CD8-positive, alpha-beta memory T cell (primary cell): ENCODE measurements around the gene SSR1. TPM values are rescaled to one million over a fixed set of nuclear protein-coding genes. Genes with fewer than 3 reads are reported as not detected.
"Not testable (repeated sequence)": the region's sequence is repeated elsewhere in the genome, so short reads cannot be mapped to it uniquely, and the experiment has no call there.

Experiments
- CTCF ChIA-PET: fragments of 350-600 bp; sonication (Branson Sonifier 250); formaldehyde crosslinking; loops from one replicate; lab custom pipeline; 2021; ENCODE audit warnings: antibody characterized with exemption; lab: Charles Lee
- POLR2A ChIA-PET: fragments of 350-600 bp; sonication (Branson Sonifier 250); formaldehyde crosslinking; loops from one replicate; lab custom pipeline; 2021; ENCODE audit warnings: antibody characterized with exemption; lab: Charles Lee
- DNase-seq, 5 donors: peaks; one replicate each; pipeline versions ENCODE4 v3.0.0 to v3.0.0-alpha.2; 2020 to 2022; ENCODE audit warnings: mixed read lengths in 1 of 5
- H3K27ac ChIP-seq: one replicate; pipeline ENCODE4 v1.7.0; 2013; ENCODE audit warnings: low read depth, mild to moderate bottlenecking, low read length, moderate library complexity
- H3K27me3 ChIP-seq: 2 replicates; pipeline ENCODE4 v1.7.0; 2013; ENCODE audit warnings: low read length, mild to moderate bottlenecking; ENCODE audit not compliant: insufficient read depth, poor library complexity, severe bottlenecking
- H3K36me3 ChIP-seq: 2 replicates; pipeline ENCODE4 v1.7.0; 2013; ENCODE audit warnings: mild to moderate bottlenecking, low read length, moderate library complexity; ENCODE audit not compliant: insufficient read depth
- H3K4me1 ChIP-seq: 2 replicates; pipeline ENCODE4 v1.7.0; 2013; ENCODE audit warnings: mild to moderate bottlenecking, low read length, moderate library complexity; ENCODE audit not compliant: insufficient read depth
- H3K4me3 ChIP-seq: 2 replicates; pipeline ENCODE4 v1.7.0; 2013; ENCODE audit warnings: mild to moderate bottlenecking, low read length
- H3K9me3 ChIP-seq: 2 replicates; pipeline ENCODE4 v1.7.0; 2013; ENCODE audit warnings: mild to moderate bottlenecking, low read length
- H3K27ac Mint-ChIP-seq, 8 donors: one replicate each; pipeline ENCODE4 v1.8.0; 2020 to 2021; ENCODE audit warnings: mixed read lengths in 8 of 8, mild to moderate bottlenecking in 6 of 8, inconsistent platforms in 3 of 8, moderate library complexity in 3 of 8
- H3K27me3 Mint-ChIP-seq, 2 donors: one replicate each; pipeline ENCODE4 v1.8.0; 2020 to 2021; ENCODE audit warnings: mixed read lengths in 2 of 2, mild to moderate bottlenecking in 1 of 2, moderate library complexity in 1 of 2
- H3K36me3 Mint-ChIP-seq, 3 donors: one replicate each; pipeline ENCODE4 v1.8.0; 2020 to 2021; ENCODE audit warnings: mixed read lengths in 3 of 3, inconsistent platforms in 1 of 3, mild to moderate bottlenecking in 1 of 3
- H3K4me1 Mint-ChIP-seq, 3 donors: one replicate each; pipeline ENCODE4 v1.8.0; 2020 to 2021; ENCODE audit warnings: mixed read lengths in 3 of 3, inconsistent platforms in 1 of 3, mild to moderate bottlenecking in 1 of 3
- H3K4me3 Mint-ChIP-seq, 7 donors: one replicate each; pipeline ENCODE4 v1.8.0; 2020 to 2021; ENCODE audit warnings: mixed read lengths in 7 of 7, mild to moderate bottlenecking in 6 of 7, moderate library complexity in 4 of 7, inconsistent platforms in 2 of 7
- H3K9me3 Mint-ChIP-seq, 5 donors: one replicate each; pipeline ENCODE4 v1.8.0; 2020 to 2022; ENCODE audit warnings: mixed read lengths in 5 of 5, mild to moderate bottlenecking in 3 of 5, moderate library complexity in 2 of 5, inconsistent platforms in 1 of 5
- polyA plus RNA-seq: library from polyadenylated mRNA; unstranded; fragments of 300-500 nt; fragmentation: Illumina TruSeq; gene quantifications from one replicate; pipeline ENCODE4 v1.2.3, GENCODE V29; 2021
- total RNA-seq, 2 experiments: library from RNA; stranded (reverse); gene quantifications; one replicate each; pipeline ENCODE4 v1.2.3, GENCODE V29; 2021

SSR1 gene
- total and polyA plus RNA-seq, 3 experiments from 2014 or later = 153 to 178 (median 165) TPM

- ChIA-PET POLR2A (no interaction called here), CTCF (no interaction called here)
- H3K27me3 ChIP-seq = no peaks in the 10 kb centered on the region
- no peak overlapping the region for H3K27ac ChIP-seq
- Mint-ChIP-seq H3K4me3 (no peak overlapping the region), H3K27me3 (peaks cover 9% of the 10 kb centered on the region in 2 donors), H3K4me1 (peaks cover under 1% of the 10 kb centered on the region in 3 donors), H3K27ac (no peak overlapping the region), H3K9me3 (peaks cover 0 to 3% (median 2%) of the 10 kb centered on the region in 5 donors), H3K36me3 (peaks cover 0 to 16% (median 2%) of the 10 kb centered on the region in 3 donors)
- DNase-seq = no peak
- H3K4me1 ChIP-seq = no peaks in the 10 kb centered on the region
- H3K4me3 ChIP-seq = no peak overlapping the region
- H3K36me3 ChIP-seq = no peaks in the 10 kb centered on the region
- H3K9me3 ChIP-seq = no peaks in the 10 kb centered on the region
These were observed 42.4 kb downstream of the SSR1 start for GRCh38 chr6:7270320-7271204.

DNA sequence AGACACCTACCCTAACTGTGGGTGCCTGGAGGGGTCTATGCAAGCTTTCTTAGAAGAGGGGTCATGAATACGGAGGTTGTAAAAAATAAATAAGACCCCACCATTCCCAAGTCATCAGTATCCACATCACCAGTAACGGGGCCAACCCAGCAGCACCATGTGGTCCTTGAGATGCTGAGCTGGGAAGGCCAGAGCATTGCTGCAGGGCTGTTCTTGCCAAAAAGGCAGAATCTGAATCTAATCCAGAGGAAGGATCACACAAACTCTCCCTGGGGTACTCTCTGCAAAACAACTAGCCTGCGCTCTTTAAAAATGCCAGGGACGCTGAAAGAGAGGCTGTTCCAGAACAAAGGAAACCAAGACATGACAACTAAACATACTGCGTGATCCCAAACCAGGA lies 43.2 kb downstream of the SSR1 start:
- peaks cover 0 to 16% (median 2%) of the 10 kb centered on the region in 3 donors for H3K36me3 Mint-ChIP-seq
- Histone ChIP-seq H3K27me3 (no peaks in the 10 kb centered on the region), H3K27ac (no peak overlapping the region), H3K36me3 (no peaks in the 10 kb centered on the region), H3K9me3 (no peaks in the 10 kb centered on the region), H3K4me1 (no peaks in the 10 kb centered on the region), H3K4me3 (no peak overlapping the region)
- CTCF ChIA-PET = no interaction called here
- no peaks in the 10 kb centered on the region for H3K4me1 Mint-ChIP-seq
- no peak overlapping the region for H3K4me3 Mint-ChIP-seq
- no peak for DNase-seq
- H3K27me3 Mint-ChIP-seq = peaks cover 9% of the 10 kb centered on the region in 2 donors
- peaks cover 0 to 3% (median 2%) of the 10 kb centered on the region in 5 donors for H3K9me3 Mint-ChIP-seq
- no peak overlapping the region for H3K27ac Mint-ChIP-seq
- POLR2A ChIA-PET = no interaction called here

- H3K36me3 Mint-ChIP-seq = peaks cover 0 to 16% (median 2%) of the 10 kb centered on the region in 3 donors
- H3K4me1 ChIP-seq = no peaks in the 10 kb centered on the region
- no peak overlapping the region for H3K4me3 Mint-ChIP-seq
- no peaks in the 10 kb centered on the region for H3K9me3 ChIP-seq
- H3K27me3 Mint-ChIP-seq = peaks cover 9 to 12% of the 10 kb centered on the region in 2 donors
- no peak overlapping the region for H3K27ac Mint-ChIP-seq
- H3K9me3 Mint-ChIP-seq = peaks cover 0 to 3% (median 2%) of the 10 kb centered on the region in 5 donors
- H3K36me3 ChIP-seq = no peaks in the 10 kb centered on the region
- ChIA-PET CTCF (interaction anchor here (1.2 kb wide), 1 partner anchor 26 kb away, joined by 3 read pairs; no protein-coding TSS in a partner anchor), POLR2A (no interaction called here)
- no peaks in the 10 kb centered on the region for H3K4me1 Mint-ChIP-seq
- H3K4me3 ChIP-seq = no peak overlapping the region
- no peak overlapping the region for H3K27ac ChIP-seq
- H3K27me3 ChIP-seq = no peaks in the 10 kb centered on the region
- no peak for DNase-seq
These were observed 44.0 kb downstream of the SSR1 start for GRCh38 chr6:7268816-7269555.

DNA sequence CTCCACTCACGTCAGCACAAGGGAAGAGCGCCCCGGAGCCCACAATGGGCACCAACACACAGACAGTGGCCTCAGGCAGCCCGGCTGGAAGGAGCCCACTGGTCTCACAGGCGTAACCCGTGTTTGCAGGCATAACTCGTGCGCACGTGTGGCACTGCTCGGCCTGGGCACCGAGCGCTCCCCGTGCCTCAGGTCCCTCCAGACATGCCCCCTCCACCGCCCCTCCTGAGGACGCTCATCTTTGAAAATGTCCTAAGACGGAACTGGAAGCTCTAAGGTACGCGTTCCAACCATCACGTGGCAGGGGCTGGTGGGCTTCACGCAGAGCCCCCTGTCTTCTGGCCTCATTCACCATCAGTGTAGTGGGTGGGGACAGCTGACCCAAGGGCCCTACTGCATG lies 44.6 kb downstream of the SSR1 start:
- H3K4me1 ChIP-seq = no peaks in the 10 kb centered on the region
- no peaks in the 10 kb centered on the region for H3K27me3 ChIP-seq
- no peak overlapping the region for H3K4me3 Mint-ChIP-seq
- peaks cover 0 to 16% (median 2%) of the 10 kb centered on the region in 3 donors for H3K36me3 Mint-ChIP-seq
- H3K9me3 ChIP-seq = no peaks in the 10 kb centered on the region
- no peak overlapping the region for H3K4me3 ChIP-seq
- no peaks in the 10 kb centered on the region for H3K36me3 ChIP-seq
- peaks cover 0 to 3% (median 2%) of the 10 kb centered on the region in 5 donors for H3K9me3 Mint-ChIP-seq
- H3K4me1 Mint-ChIP-seq = no peaks in the 10 kb centered on the region
- ChIA-PET POLR2A (no interaction called here), CTCF (interaction anchor here (1.2 kb wide), 1 partner anchor 25 kb away, joined by 3 read pairs; no protein-coding TSS in a partner anchor)
- peak overlapping the region in 1 of 8 donors; percentile 18 for H3K27ac Mint-ChIP-seq
- peaks cover 9 to 12% of the 10 kb centered on the region in 2 donors for H3K27me3 Mint-ChIP-seq
- no peak for DNase-seq
- no peak overlapping the region for H3K27ac ChIP-seq

DNA sequence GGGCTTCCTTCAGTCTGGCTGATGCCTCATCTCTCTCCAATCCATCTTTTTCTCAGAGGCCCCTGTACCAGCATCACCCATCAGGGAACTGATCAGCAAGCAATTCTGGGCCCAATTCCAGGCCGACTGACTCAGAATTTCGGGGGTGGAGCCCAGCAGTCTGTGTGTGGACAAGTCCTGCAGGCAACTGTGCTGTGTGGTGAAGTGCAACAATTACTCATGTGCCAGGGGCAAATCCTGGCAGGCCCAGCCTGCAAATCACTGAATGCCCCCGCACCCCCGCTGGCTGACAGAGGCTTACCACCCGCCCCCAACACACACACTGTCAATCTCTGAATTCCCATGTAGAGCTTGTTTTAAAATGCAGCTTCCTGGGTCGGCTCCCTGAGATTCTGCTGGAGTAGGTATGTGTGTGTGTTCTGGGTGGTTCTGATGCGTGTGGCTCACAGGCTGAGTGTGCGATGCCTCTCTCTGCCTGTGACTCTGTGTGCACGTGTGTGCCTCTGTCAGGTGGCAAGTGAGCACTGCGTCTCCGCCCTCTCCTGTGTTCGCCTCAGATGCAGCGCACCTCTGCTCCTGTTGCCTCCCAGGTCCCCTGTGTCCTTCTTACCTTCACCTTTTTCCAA lies 45.4 kb downstream of the SSR1 start:
- DNase-seq = no peak
- ChIA-PET POLR2A (no interaction called here), CTCF (interaction anchor here (1.2 to 2.3 kb wide), 2 partner anchors 8 to 24 kb away, joined by 3 to 8 read pairs; no protein-coding TSS in a partner anchor)
- Histone ChIP-seq H3K27ac (no peak overlapping the region), H3K27me3 (no peaks in the 10 kb centered on the region), H3K9me3 (no peaks in the 10 kb centered on the region), H3K36me3 (no peaks in the 10 kb centered on the region), H3K4me3 (no peak overlapping the region), H3K4me1 (no peaks in the 10 kb centered on the region)
- peaks cover 0 to 16% (median 2%) of the 10 kb centered on the region in 3 donors for H3K36me3 Mint-ChIP-seq
- peaks cover 9 to 12% of the 10 kb centered on the region in 2 donors for H3K27me3 Mint-ChIP-seq
- no peaks in the 10 kb centered on the region for H3K4me1 Mint-ChIP-seq
- peak overlapping the region in 1 of 8 donors; percentile 18 for H3K27ac Mint-ChIP-seq
- H3K9me3 Mint-ChIP-seq = peaks cover 0 to 3% (median 2%) of the 10 kb centered on the region in 5 donors
- H3K4me3 Mint-ChIP-seq = no peak overlapping the region

GRCh38 chr6:7267071-7267465 lies 45.9 kb downstream of the SSR1 start:
- Histone ChIP-seq H3K4me1 (no peaks in the 10 kb centered on the region), H3K27ac (no peak overlapping the region), H3K36me3 (no peaks in the 10 kb centered on the region), H3K27me3 (no peaks in the 10 kb centered on the region), H3K4me3 (no peak overlapping the region), H3K9me3 (no peaks in the 10 kb centered on the region)
- CTCF ChIA-PET = interaction anchor here (2.3 kb wide), 1 partner anchor 8 kb away, joined by 8 read pairs; no protein-coding TSS in a partner anchor
- no peak for DNase-seq
- Mint-ChIP-seq H3K4me3 (no peak overlapping the region), H3K27ac (no peak overlapping the region), H3K4me1 (peaks cover 0 to 4% (median 4%) of the 10 kb centered on the region in 3 donors), H3K27me3 (peaks cover 10 to 16% of the 10 kb centered on the region in 2 donors), H3K9me3 (peaks cover 0 to 3% (median 2%) of the 10 kb centered on the region in 5 donors), H3K36me3 (peaks cover 0 to 16% (median 2%) of the 10 kb centered on the region in 3 donors)
- POLR2A ChIA-PET = no interaction called here

DNA sequence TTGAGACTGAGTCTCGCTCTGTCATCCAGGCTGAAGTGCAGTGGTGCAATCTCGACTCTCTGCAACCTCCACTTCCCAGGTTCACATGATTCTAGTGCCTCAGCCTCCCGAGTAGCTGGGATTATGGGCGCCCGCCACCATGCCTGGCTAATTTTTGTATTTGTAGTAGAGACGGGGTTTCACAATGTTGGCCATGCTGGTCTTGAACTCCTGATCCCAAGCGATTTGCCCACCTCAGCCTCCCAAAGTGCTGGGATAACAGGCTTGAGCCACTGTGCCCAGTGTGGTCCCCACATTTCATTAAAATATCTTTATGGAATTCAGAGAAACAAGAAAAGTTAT lies 47.6 kb downstream of the SSR1 start:
- Mint-ChIP-seq H3K27me3 (peaks cover 17 to 29% of the 10 kb centered on the region in 2 donors), H3K36me3 (peaks cover 0 to 16% (median 2%) of the 10 kb centered on the region in 3 donors), H3K4me1 (peaks cover 10 to 21% (median 18%) of the 10 kb centered on the region in 3 donors), H3K27ac (peak overlapping the region in 1 of 8 donors; percentile 33)
- H3K4me1 ChIP-seq, POLR2A ChIA-PET, H3K9me3 Mint-ChIP-seq, H3K27ac ChIP-seq, H3K4me3 ChIP-seq, DNase-seq, H3K4me3 Mint-ChIP-seq, H3K9me3 ChIP-seq, H3K36me3 ChIP-seq, H3K27me3 ChIP-seq: not testable (repeated sequence)
- CTCF ChIA-PET = interaction anchor here (1.0 to 2.3 kb wide), 2 partner anchors 10 kb away, joined by 6 to 8 read pairs; no protein-coding TSS in a partner anchor
